Measurements from ENCODE around the gene TAC4.

Gene TAC4, protein sequence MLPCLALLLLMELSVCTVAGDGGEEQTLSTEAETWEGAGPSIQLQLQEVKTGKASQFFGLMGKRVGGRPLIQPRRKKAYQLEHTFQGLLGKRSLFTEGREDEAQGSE

DNA sequence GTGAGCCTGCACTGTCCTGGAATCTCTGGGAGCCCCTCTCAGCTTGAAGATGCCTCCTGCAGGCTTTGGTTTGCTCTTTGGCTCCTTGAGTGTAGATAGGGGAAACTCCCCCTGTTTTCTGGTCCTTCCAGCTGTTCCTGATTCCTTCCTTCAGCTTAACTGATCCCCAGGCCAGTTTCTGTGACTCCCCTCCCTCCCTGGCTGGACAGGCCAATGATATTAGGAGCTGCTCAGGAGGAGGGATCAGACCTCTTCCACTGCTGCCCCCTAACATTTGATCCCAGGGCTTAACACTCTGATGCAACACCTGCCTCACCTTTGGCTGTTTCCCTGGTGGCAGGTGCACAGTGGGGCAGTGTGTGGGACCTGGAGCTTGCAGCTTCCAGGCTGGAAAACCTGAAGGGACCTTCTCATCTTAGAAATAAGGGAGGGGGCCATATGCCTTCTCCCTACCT lies at the start of gene TAC4:
TSS of gene TAC4 (minus strand) at position 51 of the 455 bp plus-strand sequence. CDS start 52 bp downstream, outside the sequence.
- TF ChIP-seq, protein P1, sequence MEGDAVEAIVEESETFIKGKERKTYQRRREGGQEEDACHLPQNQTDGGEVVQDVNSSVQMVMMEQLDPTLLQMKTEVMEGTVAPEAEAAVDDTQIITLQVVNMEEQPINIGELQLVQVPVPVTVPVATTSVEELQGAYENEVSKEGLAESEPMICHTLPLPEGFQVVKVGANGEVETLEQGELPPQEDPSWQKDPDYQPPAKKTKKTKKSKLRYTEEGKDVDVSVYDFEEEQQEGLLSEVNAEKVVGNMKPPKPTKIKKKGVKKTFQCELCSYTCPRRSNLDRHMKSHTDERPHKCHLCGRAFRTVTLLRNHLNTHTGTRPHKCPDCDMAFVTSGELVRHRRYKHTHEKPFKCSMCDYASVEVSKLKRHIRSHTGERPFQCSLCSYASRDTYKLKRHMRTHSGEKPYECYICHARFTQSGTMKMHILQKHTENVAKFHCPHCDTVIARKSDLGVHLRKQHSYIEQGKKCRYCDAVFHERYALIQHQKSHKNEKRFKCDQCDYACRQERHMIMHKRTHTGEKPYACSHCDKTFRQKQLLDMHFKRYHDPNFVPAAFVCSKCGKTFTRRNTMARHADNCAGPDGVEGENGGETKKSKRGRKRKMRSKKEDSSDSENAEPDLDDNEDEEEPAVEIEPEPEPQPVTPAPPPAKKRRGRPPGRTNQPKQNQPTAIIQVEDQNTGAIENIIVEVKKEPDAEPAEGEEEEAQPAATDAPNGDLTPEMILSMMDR (IDR thresholded peaks at IDR 0.05; ENCODE audit: control insufficient read depth, insufficient read depth, low read depth, low read length, missing control alignments), result no peak
- DNase-seq (ENCODE audit: low read depth), result no peak
- no peak within 1 kb of the TSS for H3K4me3 ChIP-seq (ENCODE audit: control insufficient read depth, low read depth, low read length)

DNA sequence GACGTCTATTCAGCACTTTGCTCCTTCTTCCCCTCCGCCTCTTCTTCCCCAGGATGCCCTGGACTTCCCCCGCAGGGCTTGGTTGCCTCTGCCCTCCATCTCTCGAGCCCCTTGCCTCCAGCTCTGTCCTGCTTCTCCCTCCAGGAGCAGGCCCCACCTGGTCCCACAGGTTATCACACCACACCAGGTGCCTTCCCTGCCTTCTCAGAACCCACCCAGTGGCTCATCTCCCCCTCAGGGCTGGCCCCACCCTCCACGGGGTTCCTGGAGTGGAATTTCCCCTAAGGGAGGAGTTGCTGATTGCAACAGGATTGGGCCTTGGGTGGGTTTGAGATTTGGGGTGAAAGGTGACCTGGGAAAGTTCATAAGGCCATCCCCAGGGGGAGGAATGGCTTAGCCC lies 49.0 kb upstream of the TAC4 start:
- H3K4me3 ChIP-seq (ENCODE audit: control insufficient read depth, low read depth, low read length), result no peak overlapping the region
- TF ChIP-seq, protein P1 (IDR thresholded peaks at IDR 0.05; ENCODE audit: control insufficient read depth, insufficient read depth, low read depth, low read length, missing control alignments), result no peak

DNA sequence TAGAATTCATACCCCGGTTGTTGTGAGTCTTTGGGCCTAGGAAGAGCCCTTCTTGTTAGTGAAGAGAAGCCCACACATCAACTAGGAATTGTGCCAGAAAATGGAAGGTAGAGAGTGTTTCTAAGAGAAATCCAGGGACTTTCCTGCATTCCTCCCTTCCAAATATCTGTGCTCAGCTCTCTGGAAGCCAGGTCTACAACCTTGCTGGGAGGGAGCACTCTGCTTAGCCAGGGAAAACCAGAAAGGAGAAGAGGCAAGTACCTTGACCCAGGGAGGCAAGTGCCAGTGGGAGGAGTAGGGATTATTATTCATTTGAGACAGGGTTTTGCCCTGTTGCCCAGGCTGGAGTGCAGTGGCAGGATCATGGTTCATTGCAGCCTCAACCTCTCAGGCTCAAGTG lies 48.4 kb upstream of the TAC4 start:
- H3K4me3 ChIP-seq (ENCODE audit: control insufficient read depth, low read depth, low read length), result no peak overlapping the region
- TF ChIP-seq, protein P1 (IDR thresholded peaks at IDR 0.05; ENCODE audit: control insufficient read depth, insufficient read depth, low read depth, low read length, missing control alignments), result no peak
- no peak for DNase-seq (ENCODE audit: low read depth)

More for the DNA sequence above, 49.0 kb upstream of the TAC4 start:
- no peak for DNase-seq (ENCODE audit: low read depth)

DNA sequence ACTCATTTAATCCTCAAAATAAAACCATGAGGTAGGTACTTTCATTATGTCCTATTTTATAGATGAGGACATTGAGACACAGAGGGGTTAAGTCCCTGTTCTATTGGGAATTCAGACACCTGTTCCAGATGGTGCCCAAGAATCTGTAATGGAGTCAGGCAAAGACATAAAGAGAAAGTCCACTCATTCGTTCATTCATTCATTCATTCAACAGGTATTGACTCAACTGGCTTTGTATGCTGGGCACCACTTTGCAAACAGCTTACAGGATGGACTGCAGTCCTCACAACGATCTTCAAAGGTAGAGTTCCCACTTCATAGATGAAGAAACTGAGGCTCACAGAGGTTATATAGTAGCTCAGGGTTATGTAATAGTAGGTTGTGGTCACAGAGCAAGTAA lies 47.9 kb upstream of the TAC4 start:
- no peak for DNase-seq (ENCODE audit: low read depth)
- no peak overlapping the region for H3K4me3 ChIP-seq (ENCODE audit: control insufficient read depth, low read depth, low read length)
- TF ChIP-seq, protein P1 (IDR thresholded peaks at IDR 0.05; ENCODE audit: control insufficient read depth, insufficient read depth, low read depth, low read length, missing control alignments), result no peak

DNA sequence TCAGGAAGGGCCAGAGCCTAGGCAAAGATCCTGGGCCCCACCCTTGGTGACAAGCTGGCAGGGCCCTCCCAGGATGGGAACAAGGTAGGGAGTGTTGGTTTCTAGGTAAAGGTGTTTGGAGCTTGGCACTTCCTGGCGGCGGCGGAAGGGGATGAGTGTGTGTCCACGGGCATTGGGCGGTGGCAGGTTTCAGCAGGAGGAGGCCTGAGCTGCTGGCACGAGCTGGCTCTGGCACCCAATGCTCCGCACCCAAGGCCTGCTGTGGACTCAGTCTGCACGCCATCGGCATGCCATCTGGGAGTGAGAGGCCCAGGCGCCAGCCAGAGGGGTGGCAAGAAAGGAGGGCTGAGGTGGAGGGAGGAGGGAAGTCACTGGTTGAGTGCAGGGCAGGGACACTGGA lies 46.9 kb upstream of the TAC4 start:
- TF ChIP-seq, protein P1 (IDR thresholded peaks at IDR 0.05; ENCODE audit: control insufficient read depth, insufficient read depth, low read depth, low read length, missing control alignments), result no peak
- DNase-seq (ENCODE audit: low read depth), result no peak
- H3K4me3 ChIP-seq (ENCODE audit: control insufficient read depth, low read depth, low read length), result no peak overlapping the region

DNA sequence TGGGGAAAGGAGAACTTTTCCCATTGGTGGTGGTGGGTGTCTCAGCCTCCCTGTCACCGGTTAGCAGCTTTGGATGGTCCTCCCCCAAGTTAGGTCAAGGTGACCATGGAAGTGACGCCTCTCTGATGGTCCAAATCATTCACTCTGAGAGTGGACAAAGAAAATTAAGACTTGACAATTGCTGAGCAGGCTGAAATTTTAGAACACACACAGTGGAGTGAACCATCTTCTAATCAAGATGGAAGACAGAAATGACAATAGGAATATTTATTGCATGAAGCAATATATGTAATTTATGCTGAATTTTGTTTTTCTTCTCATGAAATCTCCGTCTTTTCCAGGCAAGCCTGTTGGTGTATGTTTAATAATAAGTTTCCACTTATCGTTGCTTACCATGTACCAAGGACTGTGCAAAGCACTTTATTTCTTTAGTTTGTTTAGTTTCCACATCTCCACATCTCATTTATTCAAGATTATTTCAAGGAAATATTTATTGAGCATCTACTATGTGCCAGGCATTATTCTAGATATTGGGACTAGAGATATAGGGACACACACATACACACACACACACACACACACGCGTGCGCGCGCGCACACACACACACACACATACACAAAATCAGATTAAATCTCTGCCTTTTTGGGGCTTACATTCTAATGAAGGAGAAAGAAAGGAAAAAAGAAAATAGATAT lies 44.0 kb upstream of the TAC4 start:
- no peak for DNase-seq (ENCODE audit: low read depth)
- H3K4me3 ChIP-seq (ENCODE audit: control insufficient read depth, low read depth, low read length), result no peak overlapping the region
- TF ChIP-seq, protein P1 (IDR thresholded peaks at IDR 0.05; ENCODE audit: control insufficient read depth, insufficient read depth, low read depth, low read length, missing control alignments), result no peak
